ENCODE measurements around the gene UNC5CL.

UNC5CL gene

DNA sequence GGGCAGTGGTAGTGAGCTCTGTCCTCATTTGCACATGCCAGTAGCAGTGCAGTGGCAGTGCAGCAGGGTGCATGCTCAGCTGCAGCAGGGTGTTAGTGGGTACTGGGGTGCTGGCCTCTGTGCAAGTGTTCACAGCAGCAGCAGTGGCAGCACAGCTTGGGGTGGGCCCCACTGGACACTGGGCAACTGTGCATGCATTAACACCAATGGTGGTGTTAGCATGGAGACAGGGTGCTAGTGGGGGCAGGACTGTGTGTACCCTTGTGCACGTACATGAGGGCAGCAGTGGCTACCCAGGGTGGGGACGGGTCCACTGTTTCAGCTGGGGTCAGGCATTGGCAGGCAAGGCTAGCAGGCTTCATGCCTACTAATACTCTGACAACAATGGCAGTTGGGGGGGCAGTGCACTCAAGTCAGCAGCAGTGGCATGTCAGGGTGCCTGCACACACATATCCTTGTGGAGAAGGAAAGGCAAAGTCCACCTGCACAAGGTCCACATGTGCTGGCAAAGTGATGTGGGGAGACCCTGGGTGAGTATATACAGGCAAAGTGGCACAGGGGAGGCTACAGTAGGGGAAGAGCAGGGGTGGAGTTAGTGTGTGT, 60.2 kb downstream of the UNC5CL start:
- H2AFZ ChIP-seq = no peak overlapping the region
- H3K4me3 ChIP-seq (ENCODE audit: low read depth, low read length) = no peak overlapping the region
- no peaks in the 10 kb centered on the region for H3K36me3 ChIP-seq (ENCODE audit: control insufficient read depth, insufficient read depth, low read length)
- H3K9me3 ChIP-seq (ENCODE audit: control insufficient read depth, low read length) = no peaks in the 10 kb centered on the region
- no peak overlapping the region for H3K27ac ChIP-seq
- no peaks in the 10 kb centered on the region for H3K79me2 ChIP-seq
- TF ChIP-seq CTCF (IDR thresholded peaks at IDR 0.05) = no peak
- no peak overlapping the region for H3K9ac ChIP-seq
- no peaks in the 10 kb centered on the region for H3K27me3 ChIP-seq (ENCODE audit: control insufficient read depth, insufficient read depth, low read length)
- no peak overlapping the region for H3K4me2 ChIP-seq (ENCODE audit: low read length)
- H3K4me1 ChIP-seq = no peaks in the 10 kb centered on the region

DNA sequence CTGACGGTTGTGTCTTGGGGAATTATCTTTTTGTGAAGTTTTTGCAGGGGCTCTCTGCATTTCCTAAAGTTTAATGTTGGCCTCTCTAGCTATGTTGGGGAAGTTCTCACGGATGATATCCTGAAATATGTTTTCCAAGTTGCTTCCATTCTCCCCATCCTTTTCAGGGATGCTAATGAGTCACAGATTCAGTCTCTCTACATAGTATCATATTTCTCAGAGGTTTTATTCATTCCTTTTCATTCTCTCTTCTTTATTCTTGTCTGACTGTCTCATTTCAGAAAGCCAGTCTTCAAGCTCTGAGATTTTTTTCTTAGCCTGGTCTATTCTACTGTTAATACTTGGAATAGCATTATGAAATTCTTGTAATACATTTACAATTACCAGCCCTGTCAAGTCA, 61.3 kb downstream of the UNC5CL start:
- H3K36me3 ChIP-seq (ENCODE audit: control insufficient read depth, insufficient read depth, low read length) = no peaks in the 10 kb centered on the region
- no peak overlapping the region for H3K4me3 ChIP-seq (ENCODE audit: low read depth, low read length)
- H2AFZ ChIP-seq = no peak overlapping the region
- no peak for TF ChIP-seq CTCF (IDR thresholded peaks at IDR 0.05)
- no peaks in the 10 kb centered on the region for H3K4me1 ChIP-seq
- H3K27me3 ChIP-seq (ENCODE audit: control insufficient read depth, insufficient read depth, low read length) = no peaks in the 10 kb centered on the region
- H3K9me3 ChIP-seq (ENCODE audit: control insufficient read depth, low read length) = no peaks in the 10 kb centered on the region
- no peak overlapping the region for H3K4me2 ChIP-seq (ENCODE audit: low read length)
- H3K79me2 ChIP-seq = no peaks in the 10 kb centered on the region
- H3K9ac ChIP-seq = no peak overlapping the region
- H3K27ac ChIP-seq = no peak overlapping the region

DNA sequence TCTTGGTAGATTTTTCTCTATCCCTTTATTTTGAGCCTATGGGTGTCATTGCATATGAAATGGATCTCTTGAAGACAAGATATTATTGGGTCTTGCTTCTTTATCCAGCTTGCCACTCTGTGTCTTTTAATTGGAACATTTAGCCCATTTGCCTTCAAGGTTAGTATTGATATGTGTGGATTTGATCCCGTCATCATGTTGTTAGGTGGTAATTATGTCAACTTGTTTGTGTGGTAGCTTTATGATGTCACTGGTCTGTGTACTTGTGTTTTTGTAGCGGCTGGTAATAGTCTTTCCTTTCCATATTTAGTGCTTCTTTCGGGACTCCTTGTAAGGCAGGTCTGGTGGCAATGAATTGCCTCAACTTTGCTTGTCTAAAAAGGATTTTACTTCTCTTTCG, 61.9 kb downstream of the UNC5CL start:
- no peaks in the 10 kb centered on the region for H3K9me3 ChIP-seq (ENCODE audit: control insufficient read depth, low read length)
- no peak overlapping the region for H3K4me3 ChIP-seq (ENCODE audit: low read depth, low read length)
- no peak overlapping the region for H2AFZ ChIP-seq
- no peak for TF ChIP-seq CTCF (IDR thresholded peaks at IDR 0.05)
- no peak overlapping the region for H3K27ac ChIP-seq
- no peaks in the 10 kb centered on the region for H3K36me3 ChIP-seq (ENCODE audit: control insufficient read depth, insufficient read depth, low read length)
- H3K79me2 ChIP-seq = no peaks in the 10 kb centered on the region
- H3K4me2 ChIP-seq (ENCODE audit: low read length) = no peak overlapping the region
- H3K27me3 ChIP-seq (ENCODE audit: control insufficient read depth, insufficient read depth, low read length) = no peaks in the 10 kb centered on the region
- H3K9ac ChIP-seq = no peak overlapping the region
- no peaks in the 10 kb centered on the region for H3K4me1 ChIP-seq

All from parathyroid adenoma (tissue), 2 donors.